Keratinocyte (primary cell): ENCODE results near the gene DNAJB4. TPM values are rescaled to one million over a fixed set of nuclear protein-coding genes. Genes with fewer than 3 reads are reported as not detected.
A peak's percentile ranks its signal among the peaks of the same experiment; 100 is the strongest.

Experiments
- DNase-seq: peaks from one replicate; pipeline ENCODE4 v3.0.0-alpha.2; 2011; ENCODE audit warnings: low read depth, missing footprints, low spot score
- FAIRE-seq: peaks from 2 replicates; lab custom pipeline; 2011; peaks lifted over from hg19 to GRCh38; lab: Jason Lieb, UNC
- H2AFZ ChIP-seq: 2 replicates; pipeline ENCODE4 v1.6.0; 2012; ENCODE audit warnings: low read length, control low read depth, inconsistent platforms; ENCODE audit not compliant: control insufficient read depth
- H3K27ac ChIP-seq: 2 replicates; pipeline ENCODE4 v1.5.1; 2011; ENCODE audit warnings: low read length; ENCODE audit not compliant: control insufficient read depth, insufficient read depth
- H3K27me3 ChIP-seq: 3 replicates; pipeline ENCODE4 v1.6.0; 2011; ENCODE audit warnings: low read length; ENCODE audit not compliant: control insufficient read depth, insufficient read depth; ENCODE audit errors: extremely low read depth
- H3K36me3 ChIP-seq, 2 experiments: 2 replicates in 1 of 2; 3 replicates in 1 of 2; pipeline ENCODE4 v1.5.1; 2011; ENCODE audit warnings: low read length in 2 of 2, mild to moderate bottlenecking in 1 of 2; ENCODE audit not compliant: control insufficient read depth in 2 of 2, insufficient read depth in 2 of 2; ENCODE audit errors: extremely low read depth in 1 of 2
- H3K4me1 ChIP-seq: 3 replicates; pipeline ENCODE4 v1.5.1; 2011; ENCODE audit warnings: low read length; ENCODE audit not compliant: control insufficient read depth, insufficient read depth; ENCODE audit errors: extremely low read depth
- H3K4me2 ChIP-seq: 3 replicates; pipeline ENCODE4 v1.6.0; 2011; ENCODE audit warnings: low read depth, low read length; ENCODE audit not compliant: control insufficient read depth, insufficient read depth; ENCODE audit errors: extremely low read depth
- H3K4me3 ChIP-seq, 3 experiments: fragments of 200-600 bp in 1 of 3; sonication (generic) in 1 of 3; 2 replicates in 2 of 3; 3 replicates in 1 of 3; pipeline ENCODE4 v1.5.1; 2011 to 2016; ENCODE audit warnings: low read length in 3 of 3, mild to moderate bottlenecking in 3 of 3, control low read depth in 2 of 3, inconsistent platforms in 1 of 3, low read depth in 1 of 3, mixed read lengths in 1 of 3, mixed run types in 1 of 3, moderate library complexity in 1 of 3; ENCODE audit not compliant: control insufficient read depth in 2 of 3, insufficient read depth in 2 of 3; ENCODE audit errors: extremely low read depth in 1 of 3
- H3K79me2 ChIP-seq: 2 replicates; pipeline ENCODE4 v1.6.0; 2012; ENCODE audit warnings: low read length; ENCODE audit not compliant: control insufficient read depth, insufficient read depth
- H3K9ac ChIP-seq: 3 replicates; pipeline ENCODE4 v1.6.0; 2011; ENCODE audit warnings: low read length; ENCODE audit not compliant: control insufficient read depth, insufficient read depth; ENCODE audit errors: extremely low read depth
- H3K9me1 ChIP-seq: 3 replicates; pipeline ENCODE4 v1.6.0; 2011; ENCODE audit warnings: low read length; ENCODE audit not compliant: control insufficient read depth, insufficient read depth; ENCODE audit errors: extremely low read depth
- H3K9me3 ChIP-seq: 2 replicates; pipeline ENCODE4 v1.5.1; 2012; ENCODE audit warnings: low read depth, low read length; ENCODE audit not compliant: control insufficient read depth
- H4K20me1 ChIP-seq: 3 replicates; pipeline ENCODE4 v1.6.0; 2011; ENCODE audit warnings: low read length; ENCODE audit not compliant: control insufficient read depth, insufficient read depth; ENCODE audit errors: extremely low read depth
- CTCF ChIP-seq, 3 experiments: IDR thresholded peaks in 1 of 3; conservative IDR thresholded peaks in 1 of 3; optimal IDR thresholded peaks in 1 of 3; 2 replicates in 2 of 3; 3 replicates in 1 of 3; pipeline versions ENCODE3 to v1.5.1; 2011; ENCODE audit warnings: low read length in 3 of 3, mild to moderate bottlenecking in 3 of 3, moderate library complexity in 2 of 3, control low read depth in 1 of 3, inconsistent platforms in 1 of 3; ENCODE audit not compliant: insufficient read depth in 2 of 3; ENCODE audit errors: extremely low read depth in 1 of 3
- EZH2 ChIP-seq: IDR thresholded peaks from one replicate; pipeline ENCODE4 v1.6.1; 2012; ENCODE audit warnings: inconsistent platforms, mild to moderate bottlenecking, low read length, moderate library complexity
- dilution Hi-C: fragments of 300-500 bp; cut with MboI; formaldehyde crosslinking; loops from one replicate; pipeline ENCODE4 v1.7.0; 2020; ENCODE audit warnings: low sequenced_read_pairs; ENCODE audit not compliant: extremely low pct_ligation_motif_present
- polyA minus RNA-seq, 3 experiments: library from RNA; depleted of rRNA, polyadenylated mRNA; stranded (reverse); fragments of >200 nt; gene quantifications; 1 replicate in 1 of 3; 2 replicates in 1 of 3; 3 replicates in 1 of 3; pipeline ENCODE4 v1.2.3, GENCODE V29; 2011
- polyA plus RNA-seq, 5 experiments: library from polyadenylated mRNA; depleted of rRNA in 3 of 5; stranded (reverse) in 3 of 5; stranded (forward) in 1 of 5; unstranded in 1 of 5; fragments of >200 nt; gene quantifications; 1 replicate in 1 of 5; 2 replicates in 3 of 5; 3 replicates in 1 of 5; pipeline versions ENCODE4 v1.2.1 to v1.2.3, GENCODE V29; 2011 to 2012; ENCODE audit warnings: missing spikeins in 2 of 5, low read depth in 1 of 5, low replicate concordance in 1 of 5

The DNAJB4 gene
- polyA plus RNA-seq (17.3 to 30.9 TPM (median 27.5 TPM) in 3 replicates), polyA minus RNA-seq (1.9 to 16.2 TPM (median 12.6 TPM) in 3 replicates)
- polyA plus RNA-seq (2011; ENCODE audit: low read depth), result 53.4 TPM
- 21.6 and 32.0 TPM in 2 replicates for polyA plus RNA-seq (2011; cell fraction: cytosol; rRNA removed)
- 39.5 and 52.4 TPM in 2 replicates for polyA plus RNA-seq (2011; cell fraction: nucleus; rRNA removed)
- 19.5 and 28.0 TPM in 2 replicates for polyA plus RNA-seq (2012; ENCODE audit: low replicate concordance)
- polyA minus RNA-seq (2011; cell fraction: cytosol; rRNA and poly(A)+ RNA removed), result 20.0 TPM
- polyA minus RNA-seq (2011; cell fraction: nucleus; rRNA and poly(A)+ RNA removed), result 18.4 and 34.1 TPM in 2 replicates

GRCh38 chr1:78004719-78005447, at the start of gene DNAJB4:
DNAJB4 (plus strand) TSS chr1:78004939; CDS start chr1:78005111, 172 bp downstream.
- Histone ChIP-seq H3K27me3 (no peaks in the 10 kb centered on the region), H4K20me1 (no peaks in the 10 kb centered on the region), H3K79me2 (peaks cover 18% of the 10 kb centered on the region), H3K9me3 (no peaks in the 10 kb centered on the region), H3K4me3 (peak within 1 kb of the TSS; percentile 53 to 76 (median 67)), H3K4me2 (peak within 1 kb of the TSS; percentile 89), H3K27ac (peak within 1 kb of the TSS; percentile 99), H3K9ac (peak within 1 kb of the TSS; percentile 88), H3K4me1 (peaks cover 13% of the 10 kb centered on the region), H3K36me3 (no peaks in the 10 kb centered on the region), H2AFZ (peak within 1 kb of the TSS; percentile 81), H3K9me1 (no peaks in the 10 kb centered on the region)
- TF ChIP-seq CTCF (optimal IDR thresholded peaks at IDR 0.05 in 1 of 3, IDR thresholded peaks at IDR 0.05 in 1 of 3, conservative IDR thresholded peaks at IDR 0.05 in 1 of 3; ENCODE audit: extremely low read depth in 1 of 3, insufficient read depth in 2 of 3, low read length in 3 of 3) (no peak), EZH2 (no peak)
- dilution Hi-C loops, result no loop called here
- peak; percentile 90 for DNase-seq
- FAIRE-seq, result peak; percentile 78

GRCh38 chr1:77955709-77956108, 49.0 kb upstream of the DNAJB4 start:
- Histone ChIP-seq H3K36me3 (peaks cover 26 to 53% of the 10 kb centered on the region in 2 experiments), H3K4me1 (no peaks in the 10 kb centered on the region), H3K9me1 (no peaks in the 10 kb centered on the region), H3K4me2 (no peak overlapping the region), H3K4me3 (no peak overlapping the region), H3K27me3 (no peaks in the 10 kb centered on the region), H2AFZ (no peak overlapping the region), H3K27ac (no peak overlapping the region), H3K9ac (no peak overlapping the region), H4K20me1 (peaks cover 6% of the 10 kb centered on the region), H3K9me3 (no peaks in the 10 kb centered on the region), H3K79me2 (peaks cover 27% of the 10 kb centered on the region)
- DNase-seq (no peak), FAIRE-seq (no peak)
- no peak for TF ChIP-seq EZH2
- no peak for TF ChIP-seq CTCF (optimal IDR thresholded peaks at IDR 0.05 in 1 of 3, IDR thresholded peaks at IDR 0.05 in 1 of 3, conservative IDR thresholded peaks at IDR 0.05 in 1 of 3; ENCODE audit: extremely low read depth in 1 of 3, insufficient read depth in 2 of 3, low read length in 3 of 3)
- dilution Hi-C loops, result no loop called here
